GM10847 (cell line): Measurements from ENCODE around the gene MYOM1.

ENCODE experiments used
- POLR2A ChIP-seq: IDR thresholded peaks from 2 replicates; pipeline ENCODE4 v1.6.1; 2011; ENCODE audit not compliant: insufficient read length; ENCODE audit errors: extremely low read depth

MYOM1 gene

GRCh38 chr18:3236470-3236869, 16.7 kb upstream of the MYOM1 start:
- no peak for TF ChIP-seq POLR2A

GRCh38 chr18:3235846-3236245, 16.1 kb upstream of the MYOM1 start:
- no peak for TF ChIP-seq POLR2A

DNA sequence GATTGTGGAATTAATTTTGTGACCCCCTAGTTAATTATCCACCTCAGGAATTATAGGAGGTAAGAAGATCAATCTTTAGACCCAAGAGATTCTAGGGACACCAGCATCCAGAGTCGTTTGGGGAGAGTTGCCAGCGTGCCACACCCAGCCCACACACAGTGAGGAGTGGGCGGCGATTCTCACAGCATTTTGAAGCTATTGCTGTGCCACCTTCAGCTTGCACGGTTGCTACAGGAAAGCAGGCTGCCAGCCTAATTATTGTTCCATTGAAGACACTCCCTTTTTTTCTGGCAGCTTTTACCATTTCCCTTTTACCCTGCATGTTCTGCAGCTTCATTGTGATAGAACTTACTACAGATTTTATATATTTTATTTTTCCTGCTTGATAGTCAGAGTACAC, 14.7 kb upstream of the MYOM1 start:
- TF ChIP-seq POLR2A = no peak

DNA sequence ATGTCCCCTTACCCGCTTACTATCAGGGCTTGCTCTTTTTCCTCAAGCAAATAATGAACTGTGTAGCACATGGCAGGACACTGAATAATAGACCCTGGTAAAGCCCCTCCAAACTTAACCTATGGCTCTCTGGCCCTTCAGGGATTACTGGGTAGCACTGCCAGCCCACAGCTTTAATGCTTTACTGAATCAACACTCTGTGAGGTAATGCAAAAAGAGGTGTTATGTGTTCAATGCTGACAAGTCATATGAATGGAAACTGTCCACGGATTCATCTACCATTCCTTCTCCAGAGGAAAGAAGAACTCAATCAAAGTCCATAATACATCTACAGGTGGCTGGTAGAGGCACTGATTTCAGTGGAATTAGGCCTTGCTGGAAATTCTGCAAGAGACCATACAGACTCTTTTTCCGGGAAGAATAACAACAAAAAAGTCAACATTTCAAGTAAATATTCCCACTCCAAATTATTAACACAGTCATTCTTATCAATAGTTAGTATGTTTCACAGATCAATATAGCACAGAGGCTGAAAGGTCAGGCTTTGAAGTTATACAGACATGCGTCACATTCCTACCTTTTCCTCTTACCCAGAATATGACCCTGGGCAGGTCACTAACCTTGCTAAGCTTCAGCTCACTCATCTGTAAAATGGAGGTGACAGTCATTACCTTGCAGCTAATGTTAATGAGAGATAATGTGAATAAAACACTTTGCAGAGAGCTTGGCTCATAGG, 13.8 kb upstream of the MYOM1 start:
- no peak for TF ChIP-seq POLR2A

- TF ChIP-seq POLR2A = no peak
Observed at GRCh38 chr18:3233004-3233403, 13.2 kb upstream of the MYOM1 start.

GRCh38 chr18:3230401-3231334, 10.9 kb upstream of the MYOM1 start:
- TF ChIP-seq POLR2A = no peak

- TF ChIP-seq POLR2A = no peak
Observed at GRCh38 chr18:3226048-3226447, 6.3 kb upstream of the MYOM1 start.

- no peak for TF ChIP-seq POLR2A
Observed at GRCh38 chr18:3225588-3225987, 5.8 kb upstream of the MYOM1 start.

GRCh38 chr18:3224223-3224622, 4.5 kb upstream of the MYOM1 start:
- TF ChIP-seq POLR2A = no peak

DNA sequence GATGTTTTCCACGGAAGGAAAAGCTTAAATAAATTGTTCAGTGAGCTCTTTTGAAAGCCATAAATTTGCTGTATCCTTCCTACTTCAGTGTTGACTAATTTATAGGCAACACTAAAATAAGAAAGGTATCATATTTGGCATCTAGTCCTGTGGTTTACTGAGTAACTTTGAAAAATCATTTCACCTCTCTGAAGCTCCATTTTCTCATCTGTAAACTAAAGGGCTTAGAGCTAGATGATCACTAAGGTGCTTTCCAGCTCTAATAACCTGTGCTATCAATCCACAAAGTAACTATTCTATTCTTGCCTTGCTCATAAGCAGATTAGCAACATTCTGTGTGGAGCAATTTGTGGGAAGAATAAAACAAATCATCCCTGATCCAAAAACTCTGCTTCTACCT, 3.6 kb upstream of the MYOM1 start:
- TF ChIP-seq POLR2A = no peak

DNA sequence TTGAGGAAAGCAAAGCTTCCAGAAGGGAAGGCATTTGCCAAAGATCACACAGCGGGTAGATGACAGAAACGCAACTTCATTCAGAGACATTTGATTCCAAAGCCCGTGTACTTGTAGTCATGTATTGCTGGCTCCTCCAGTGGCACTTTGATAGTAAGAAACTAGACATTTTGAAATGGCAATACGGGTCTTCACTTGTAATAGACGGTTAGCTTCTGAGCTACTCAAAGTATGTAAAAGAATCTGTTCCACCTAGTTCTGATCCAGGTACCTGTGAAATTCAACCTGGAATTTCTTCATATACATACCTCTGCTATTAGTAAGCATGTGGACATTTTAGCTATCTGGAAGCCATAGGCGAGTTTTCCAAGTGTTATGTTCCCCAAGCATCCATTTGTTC, 1.7 kb upstream of the MYOM1 start:
- TF ChIP-seq POLR2A = no peak

- no peak for TF ChIP-seq POLR2A
Observed at GRCh38 chr18:3219241-3219630, 532 bp downstream of the MYOM1 start.

- no peak for TF ChIP-seq POLR2A
Observed at GRCh38 chr18:3218819-3219218, 949 bp downstream of the MYOM1 start.

GRCh38 chr18:3217948-3218647, 1.7 kb downstream of the MYOM1 start:
- no peak for TF ChIP-seq POLR2A

GRCh38 chr18:3216987-3217386, 2.8 kb downstream of the MYOM1 start:
- TF ChIP-seq POLR2A = no peak
